OCI-M2 (cell line): ENCODE data around the gene SDK1.
"Not testable (repeated sequence)": the region's sequence is repeated elsewhere in the genome, so short reads cannot be mapped to it uniquely, and the experiment has no call there.

ENCODE experiments used
- DNase-seq: peaks from one replicate; lab custom pipeline; 2025; ENCODE audit not compliant: unreplicated experiment; lab: John Stamatoyannopoulos, UW

Gene SDK1

GRCh38 chr7:4273566-4274230 lies 972.6 kb downstream of the SDK1 start:
- no peak for DNase-seq

GRCh38 chr7:4274286-4274685 lies 973.2 kb downstream of the SDK1 start:
- no peak for DNase-seq

GRCh38 chr7:4277936-4278335 lies 976.9 kb downstream of the SDK1 start:
- no peak for DNase-seq

GRCh38 chr7:4279216-4279615 lies 978.2 kb downstream of the SDK1 start:
- no peak for DNase-seq

GRCh38 chr7:4281231-4281993 lies 980.4 kb downstream of the SDK1 start:
- no peak for DNase-seq

- no peak for DNase-seq
These were observed 981.6 kb downstream of the SDK1 start for GRCh38 chr7:4282434-4283223.

GRCh38 chr7:4286351-4286750 lies 985.3 kb downstream of the SDK1 start:
- DNase-seq: no peak

GRCh38 chr7:4288791-4289394 lies 987.8 kb downstream of the SDK1 start:
- no peak for DNase-seq

GRCh38 chr7:4297165-4297917 lies 996.3 kb downstream of the SDK1 start:
- no peak for DNase-seq

- DNase-seq: no peak
These were observed 996.8 kb downstream of the SDK1 start for GRCh38 chr7:4297918-4298219.

- DNase-seq: no peak
These were observed 998.4 kb downstream of the SDK1 start for GRCh38 chr7:4299431-4299830.

- no peak for DNase-seq
These were observed 1001.3 kb downstream of the SDK1 start for GRCh38 chr7:4302203-4302905.

- no peak for DNase-seq
These were observed 1006.5 kb downstream of the SDK1 start for GRCh38 chr7:4307316-4308204.

- no peak for DNase-seq
These were observed 1007.1 kb downstream of the SDK1 start for GRCh38 chr7:4308205-4308590.

GRCh38 chr7:4313911-4314310 lies 1012.9 kb downstream of the SDK1 start:
- not testable (repeated sequence) for DNase-seq

- not testable (repeated sequence) for DNase-seq
These were observed 1013.3 kb downstream of the SDK1 start for GRCh38 chr7:4314316-4314715.
